Left renal pelvis (tissue), 4 donors: ENCODE data around the gene IL19. TPM values are rescaled to one million over a fixed set of nuclear protein-coding genes. Genes with fewer than 3 reads are reported as not detected.

Source experiments
- DNase-seq, 4 donors: peaks; one replicate each; pipeline ENCODE4 v3.0.0-alpha.2; 2013; ENCODE audit warnings: low read depth in 4 of 4, low spot score in 3 of 4
- polyA plus RNA-seq, 4 donors: library from polyadenylated mRNA; unstranded; fragments of 120-200 nt; gene quantifications; one replicate each; pipeline ENCODE4 v1.2.1, GENCODE V29; 2013; ENCODE audit not compliant: insufficient read length in 4 of 4

The IL19 gene
- polyA plus RNA-seq, 4 donors: 0.56 to 0.96 (median 0.88) TPM; not detected in 1

- no peak for DNase-seq
Observed at GRCh38 chr1:206885341-206886060, 114.9 kb downstream of the IL19 start.

DNA sequence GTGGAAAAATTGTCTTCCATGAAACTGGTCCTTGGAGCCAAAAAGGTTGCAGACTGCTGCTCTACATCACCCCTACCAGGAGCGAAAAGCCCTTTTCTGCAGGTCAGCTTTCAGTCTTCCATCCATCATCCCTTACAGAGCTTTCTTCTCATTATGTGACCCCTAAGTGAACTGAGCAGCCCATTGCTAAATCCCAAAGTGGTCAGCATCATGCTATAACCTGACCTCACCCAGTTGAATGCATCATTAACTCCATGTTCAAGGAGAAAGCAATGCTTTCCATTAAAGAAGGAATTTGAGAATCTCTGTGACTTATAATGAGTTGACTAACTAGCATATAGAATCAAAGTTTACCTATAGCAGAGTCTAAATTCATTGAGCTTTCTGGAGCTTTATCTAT, 116.3 kb downstream of the IL19 start:
- no peak for DNase-seq

- no peak for DNase-seq
Observed at GRCh38 chr1:206887701-206888100, 117.1 kb downstream of the IL19 start.

- DNase-seq: no peak
Observed at GRCh38 chr1:206890125-206891060, 119.8 kb downstream of the IL19 start.

- no peak for DNase-seq
Observed at GRCh38 chr1:206891412-206891811, 120.8 kb downstream of the IL19 start.

Other genes with a start within 250 kb of the IL19 start
- 10 to 100 TPM; 67.7 to 83.8 (median 82.6) TPM for gene EIF2D, start 158.3 kb upstream of the IL19 start, polyA plus RNA-seq
- 1 to 10 TPM; 5.9 to 8.7 (median 8.3) TPM for gene DYRK3, start 135.2 kb upstream of the IL19 start, polyA plus RNA-seq
- gene MAPKAPK2, start 85.9 kb upstream of the IL19 start, polyA plus RNA-seq: 10 to 100 TPM; 50.3 to 81.1 (median 75.9) TPM
- gene IL10, start 1.7 kb downstream of the IL19 start, polyA plus RNA-seq: 1 to 10 TPM in 1 of 4 donors, under 1 TPM in 1, not detected in 2; 0.52 to 2.6 TPM
- not detected for gene IL20, start 94.8 kb downstream of the IL19 start, polyA plus RNA-seq
- gene IL24, start 126.7 kb downstream of the IL19 start, polyA plus RNA-seq: under 1 TPM; 0.25 to 0.52 (median 0.38) TPM
- gene FCMR, start 151.2 kb downstream of the IL19 start, polyA plus RNA-seq: 1 to 10 TPM; 2.0 to 2.3 (median 2.2) TPM
- 1 to 10 TPM in 2 of 4 donors, under 1 TPM in 2; 0.46 to 2.6 (median 1.2) TPM for gene PIGR, start 175.7 kb downstream of the IL19 start, polyA plus RNA-seq
- 10 to 100 TPM in 1 of 4 donors, 1 to 10 TPM in 2, under 1 TPM in 1; 0.15 to 14.9 (median 7.8) TPM for gene FCAMR, start 199.7 kb downstream of the IL19 start, polyA plus RNA-seq